GM19438 (cell line): ENCODE data around the gene CELF2.

Source experiments
- ATAC-seq: cut with Tn5 transposase; IDR thresholded peaks from one replicate; pipeline ENCODE4 v1.9.1; 2021; ENCODE audit warnings: low read depth; ENCODE audit not compliant: unreplicated experiment

The CELF2 gene

GRCh38 chr10:11191190-11191589, 173.5 kb downstream of the CELF2 start:
- ATAC-seq: no peak

- ATAC-seq: no peak
Measured at GRCh38 chr10:11191678-11192077, 174.0 kb downstream of the CELF2 start.

GRCh38 chr10:11192304-11193000, 174.8 kb downstream of the CELF2 start:
- no peak for ATAC-seq

- no peak for ATAC-seq
Measured at GRCh38 chr10:11193001-11193551, 175.4 kb downstream of the CELF2 start.

- ATAC-seq: no peak
Measured at GRCh38 chr10:11194859-11195586, 177.4 kb downstream of the CELF2 start.

- ATAC-seq: no peak
Measured at GRCh38 chr10:11195623-11196022, 178.0 kb downstream of the CELF2 start.

- ATAC-seq: peak; percentile 66
Measured at GRCh38 chr10:11197266-11197712, 179.6 kb downstream of the CELF2 start.

GRCh38 chr10:11197878-11198277, 180.2 kb downstream of the CELF2 start:
- no peak for ATAC-seq

GRCh38 chr10:11201911-11202310, 184.2 kb downstream of the CELF2 start:
- ATAC-seq: no peak

GRCh38 chr10:11204351-11204942, 186.8 kb downstream of the CELF2 start:
- no peak for ATAC-seq

GRCh38 chr10:11205030-11205772, 187.5 kb downstream of the CELF2 start:
- no peak for ATAC-seq

GRCh38 chr10:11206676-11207559, 189.2 kb downstream of the CELF2 start:
- no peak for ATAC-seq

GRCh38 chr10:11207560-11207844, 189.8 kb downstream of the CELF2 start:
- no peak for ATAC-seq

GRCh38 chr10:11208243-11208642, 190.6 kb downstream of the CELF2 start:
- ATAC-seq: no peak

GRCh38 chr10:11208908-11209829, 191.5 kb downstream of the CELF2 start:
- peak; percentile 71 for ATAC-seq

- ATAC-seq: peak; percentile 50
Measured at GRCh38 chr10:11209830-11210181, 192.1 kb downstream of the CELF2 start.

GRCh38 chr10:11210211-11210922, 192.7 kb downstream of the CELF2 start:
- peak; percentile 12 for ATAC-seq
